ENCODE data around the gene CCL15.

Gene CCL15

DNA sequence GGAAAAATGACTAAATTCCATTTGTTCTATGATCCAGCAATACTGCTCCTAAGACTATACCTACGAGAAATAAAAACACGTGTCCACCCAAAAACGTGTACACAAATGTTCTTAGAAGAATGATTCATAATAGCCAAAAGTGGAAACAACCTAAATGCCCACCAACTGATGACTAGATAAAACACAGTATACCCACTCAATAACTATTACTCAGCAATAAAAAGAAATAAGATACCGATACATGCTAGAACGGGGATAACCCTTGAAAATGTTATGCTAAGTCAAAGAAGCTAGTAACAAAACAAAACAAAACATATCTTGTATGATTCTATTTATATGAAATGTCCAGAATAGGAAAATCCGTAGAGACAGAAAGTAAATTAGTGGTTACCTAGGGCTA is 37.7 kb downstream of the CCL15 start:
- ChIA-PET CTCF (interaction anchor here (1.0 kb wide), 1 partner anchor 13 kb away, joined by 4 read pairs; no protein-coding TSS in a partner anchor), POLR2A (no interaction called here)
- DNase-seq (ENCODE audit: extremely low spot score): no peak
- TF ChIP-seq SUZ12 (IDR thresholded peaks at IDR 0.05): no peak
- TF ChIP-seq FOXA1 (IDR thresholded peaks at IDR 0.05): no peak
- TF ChIP-seq CTBP1 (IDR thresholded peaks at IDR 0.05; ENCODE audit: borderline replicate concordance): no peak
- no peak for TF ChIP-seq HDGF (IDR thresholded peaks at IDR 0.05; ENCODE audit: borderline replicate concordance)
- no peak for TF ChIP-seq FOXK2 (IDR thresholded peaks at IDR 0.05)
- no peak for TF ChIP-seq ZNF384 (IDR thresholded peaks at IDR 0.05)
- TF ChIP-seq FOXM1 (IDR thresholded peaks at IDR 0.05; ENCODE audit: borderline replicate concordance): no peak
- TF ChIP-seq LEF1 (IDR thresholded peaks at IDR 0.05; ENCODE audit: borderline replicate concordance): no peak
- TF ChIP-seq, protein P1, sequence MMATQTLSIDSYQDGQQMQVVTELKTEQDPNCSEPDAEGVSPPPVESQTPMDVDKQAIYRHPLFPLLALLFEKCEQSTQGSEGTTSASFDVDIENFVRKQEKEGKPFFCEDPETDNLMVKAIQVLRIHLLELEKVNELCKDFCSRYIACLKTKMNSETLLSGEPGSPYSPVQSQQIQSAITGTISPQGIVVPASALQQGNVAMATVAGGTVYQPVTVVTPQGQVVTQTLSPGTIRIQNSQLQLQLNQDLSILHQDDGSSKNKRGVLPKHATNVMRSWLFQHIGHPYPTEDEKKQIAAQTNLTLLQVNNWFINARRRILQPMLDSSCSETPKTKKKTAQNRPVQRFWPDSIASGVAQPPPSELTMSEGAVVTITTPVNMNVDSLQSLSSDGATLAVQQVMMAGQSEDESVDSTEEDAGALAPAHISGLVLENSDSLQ (IDR thresholded peaks at IDR 0.05): no peak
- TF ChIP-seq ELF4 (IDR thresholded peaks at IDR 0.05): no peak
- no peak for TF ChIP-seq ARNT (IDR thresholded peaks at IDR 0.05)
- no peak for TF ChIP-seq BHLHE40 (IDR thresholded peaks at IDR 0.05; ENCODE audit: borderline replicate concordance)
- no peak for TF ChIP-seq NFRKB (IDR thresholded peaks at IDR 0.05)
- TF ChIP-seq L3MBTL2 (conservative IDR thresholded peaks at IDR 0.05): no peak
- no peak for TF ChIP-seq TARDBP (IDR thresholded peaks at IDR 0.05)
- TF ChIP-seq SP1 (IDR thresholded peaks at IDR 0.05): no peak

DNA sequence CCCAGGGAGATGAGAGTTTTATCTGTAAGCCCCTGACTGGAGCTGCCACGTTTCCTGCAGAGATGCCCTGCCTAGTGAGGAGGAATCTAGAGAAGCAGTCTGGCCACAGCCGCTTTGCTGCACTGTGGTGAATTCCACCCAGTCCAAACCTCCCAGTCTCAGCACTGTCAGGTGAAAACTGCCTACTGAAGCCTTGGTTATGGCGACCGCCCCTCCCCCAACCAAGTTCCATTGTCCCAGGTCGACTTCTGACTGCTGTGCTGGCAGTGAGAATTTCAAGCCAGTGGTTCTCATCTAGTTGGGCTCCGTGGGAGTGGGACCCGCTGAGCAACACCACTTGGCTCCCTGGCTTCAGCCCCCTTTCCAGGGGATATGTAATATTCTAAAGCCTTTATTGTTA is 47.6 kb downstream of the CCL15 start:
- DNase-seq (ENCODE audit: extremely low spot score): no peak
- POLR2A ChIA-PET: interaction anchor here (0.7 kb wide), 1 partner anchor 145 kb away, joined by 3 read pairs; the partner anchor contains the start of gene TAF15
- no peak for TF ChIP-seq HDGF (IDR thresholded peaks at IDR 0.05; ENCODE audit: borderline replicate concordance)
- no peak for TF ChIP-seq CTBP1 (IDR thresholded peaks at IDR 0.05; ENCODE audit: borderline replicate concordance)
- TF ChIP-seq ZNF384 (IDR thresholded peaks at IDR 0.05): no peak
- no peak for TF ChIP-seq NFRKB (IDR thresholded peaks at IDR 0.05)
- no peak for TF ChIP-seq L3MBTL2 (conservative IDR thresholded peaks at IDR 0.05)
- TF ChIP-seq SP1 (IDR thresholded peaks at IDR 0.05): no peak
- CTCF ChIA-PET: no interaction called here

DNA sequence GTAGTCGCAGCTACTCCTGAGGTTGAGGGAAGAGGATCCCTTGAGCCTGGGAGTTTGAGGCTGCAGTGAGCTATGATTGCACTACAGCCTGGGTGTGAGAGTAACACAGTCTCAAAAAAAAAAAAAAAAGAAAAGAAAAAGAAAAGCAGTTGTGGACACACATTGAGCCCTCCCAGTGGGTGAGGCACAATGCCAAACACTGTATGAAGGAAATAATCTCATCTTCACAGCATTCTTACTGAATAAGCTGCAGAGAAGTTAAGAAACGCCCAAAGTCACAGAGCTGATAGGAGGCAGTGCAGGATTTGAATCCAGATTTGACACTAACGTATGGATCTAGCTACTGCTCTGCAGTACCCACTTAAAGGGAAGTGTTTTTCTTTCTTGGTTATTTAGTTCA is 52.0 kb downstream of the CCL15 start:
- ChIA-PET CTCF (no interaction called here), POLR2A (interaction anchor here (0.9 to 1.3 kb wide), 3 partner anchors 18 to 537 kb away, joined by 3 to 4 read pairs (median 3); partner anchors contain the start of genes RDM1 and ZNHIT3)
- no peak for TF ChIP-seq BHLHE40 (IDR thresholded peaks at IDR 0.05; ENCODE audit: borderline replicate concordance)
- no peak for TF ChIP-seq NFRKB (IDR thresholded peaks at IDR 0.05)
- no peak for TF ChIP-seq TARDBP (IDR thresholded peaks at IDR 0.05)
- TF ChIP-seq SUZ12 (IDR thresholded peaks at IDR 0.05): no peak
- no peak for TF ChIP-seq FOXA1 (IDR thresholded peaks at IDR 0.05)
- TF ChIP-seq FOXM1 (IDR thresholded peaks at IDR 0.05; ENCODE audit: borderline replicate concordance): no peak
- no peak for TF ChIP-seq SP1 (IDR thresholded peaks at IDR 0.05)
- no peak for DNase-seq (ENCODE audit: extremely low spot score)

DNA sequence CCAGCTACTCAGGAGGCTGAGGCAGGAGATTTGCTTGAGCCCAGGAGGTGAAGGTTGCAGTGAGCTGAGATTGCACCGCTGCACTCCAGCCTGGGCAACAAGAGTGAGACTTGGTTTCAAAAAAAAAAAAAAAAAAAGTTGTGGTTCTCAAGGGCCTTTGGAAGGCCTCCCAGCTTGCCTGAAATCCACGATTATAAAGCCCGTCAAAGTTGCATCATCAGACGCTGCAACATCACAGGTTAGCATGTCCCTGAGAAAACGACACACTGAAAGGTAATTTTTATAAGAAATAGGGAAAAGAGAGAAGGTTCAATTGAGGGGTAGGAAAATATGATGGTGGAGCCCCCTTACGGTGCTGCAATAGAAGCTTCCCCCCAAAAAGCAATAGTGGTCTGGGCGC is 53.3 kb downstream of the CCL15 start:
- DNase-seq (ENCODE audit: extremely low spot score): no peak
- ChIA-PET CTCF (interaction anchor here (0.6 to 1.4 kb wide), 5 partner anchors 18 to 720 kb away, joined by 3 to 4 read pairs (median 3); partner anchors contain the start of gene RDM1), POLR2A (no interaction called here)
- TF ChIP-seq BHLHE40 (IDR thresholded peaks at IDR 0.05; ENCODE audit: borderline replicate concordance): no peak
- TF ChIP-seq ELF4 (IDR thresholded peaks at IDR 0.05): no peak
- TF ChIP-seq SP1 (IDR thresholded peaks at IDR 0.05): no peak
- no peak for TF ChIP-seq NFRKB (IDR thresholded peaks at IDR 0.05)
- TF ChIP-seq CTBP1 (IDR thresholded peaks at IDR 0.05; ENCODE audit: borderline replicate concordance): no peak
- no peak for TF ChIP-seq L3MBTL2 (conservative IDR thresholded peaks at IDR 0.05)
- no peak for TF ChIP-seq FOXA1 (IDR thresholded peaks at IDR 0.05)
- TF ChIP-seq ZNF384 (IDR thresholded peaks at IDR 0.05): no peak
- no peak for TF ChIP-seq HDGF (IDR thresholded peaks at IDR 0.05; ENCODE audit: borderline replicate concordance)
- no peak for TF ChIP-seq SUZ12 (IDR thresholded peaks at IDR 0.05)
- TF ChIP-seq FOXK2 (IDR thresholded peaks at IDR 0.05): no peak
